Measurements from ENCODE around the gene MT4.

DNA sequence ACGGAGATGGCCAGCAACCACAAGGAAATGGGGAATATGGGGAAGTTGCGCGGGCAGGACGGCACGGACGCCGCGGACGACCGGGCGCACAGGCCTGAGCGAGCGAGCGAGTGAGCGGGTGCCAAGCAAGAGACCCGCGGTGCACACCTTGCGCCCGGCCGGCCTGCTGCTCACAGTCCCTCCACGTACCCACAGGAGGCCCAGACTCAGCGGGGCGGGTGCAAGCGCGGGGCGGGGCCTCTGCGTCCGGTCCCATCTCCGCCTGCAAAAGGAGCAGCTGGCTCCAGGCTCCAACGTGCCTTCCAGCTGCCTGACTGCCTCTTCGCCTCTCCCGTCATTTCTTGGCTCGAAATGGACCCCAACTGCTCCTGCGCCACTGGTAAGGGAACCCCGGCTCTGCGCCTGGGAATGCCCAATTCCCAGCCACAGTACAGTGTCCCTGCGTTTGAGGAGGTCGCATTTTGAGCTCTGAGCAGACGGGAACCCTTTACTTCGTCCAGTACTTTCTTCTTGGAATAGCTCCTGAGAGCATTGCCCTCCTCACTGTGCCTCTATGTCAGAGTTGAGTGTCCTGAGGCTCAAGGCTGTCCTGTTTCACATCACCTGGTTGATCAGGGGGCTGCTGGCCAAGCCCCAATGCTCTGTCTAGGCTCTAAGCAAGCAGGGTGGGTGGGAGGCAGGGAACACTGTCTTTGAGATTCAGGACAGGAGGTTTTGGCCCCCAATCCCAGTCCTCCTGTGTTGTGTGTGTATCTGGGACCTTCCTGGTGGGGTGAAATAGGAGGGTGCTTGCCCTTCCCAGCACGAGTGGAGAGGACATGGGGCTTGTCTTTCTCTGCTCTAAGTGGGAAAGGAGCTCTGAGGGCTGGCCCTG, 52.6 kb downstream of the MT4 start:
- TF ChIP-seq CTCF (IDR thresholded peaks at IDR 0.05) (no peak), POLR2A (IDR thresholded peaks at IDR 0.05) (peak in 1 of 2 donors; percentile 55)
